Measurements from ENCODE around the gene RPL36. TPM values are rescaled to one million over a fixed set of nuclear protein-coding genes. Genes with fewer than 3 reads are reported as not detected.

The RPL36 gene
- total RNA-seq, 2 donors from 2014 or later, result 280 to 342 TPM

DNA sequence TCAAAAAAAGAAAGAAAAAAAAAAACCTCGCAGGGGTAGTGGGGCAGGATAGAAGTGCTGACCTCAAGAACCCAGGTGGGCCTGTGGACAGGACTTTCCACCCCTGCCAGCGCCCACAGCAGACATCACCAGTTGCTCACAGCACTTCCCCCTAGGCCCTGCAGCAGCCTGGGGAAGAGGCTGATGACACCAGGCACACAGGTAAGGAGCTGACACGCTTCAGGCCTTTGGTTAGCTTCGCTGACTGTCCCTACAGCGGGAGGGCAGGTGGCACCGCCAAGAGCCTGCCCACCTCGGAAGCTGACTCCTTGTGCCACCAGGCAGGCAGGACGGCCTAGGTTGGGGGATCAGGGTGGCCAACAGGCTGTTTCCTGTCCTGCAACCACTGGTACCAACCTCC lies 20.9 kb downstream of the RPL36 start:
- no peaks in the 10 kb centered on the region for H3K27me3 ChIP-seq
- TF ChIP-seq POLR2A (IDR thresholded peaks at IDR 0.05), result no peak
- TF ChIP-seq, protein P1, sequence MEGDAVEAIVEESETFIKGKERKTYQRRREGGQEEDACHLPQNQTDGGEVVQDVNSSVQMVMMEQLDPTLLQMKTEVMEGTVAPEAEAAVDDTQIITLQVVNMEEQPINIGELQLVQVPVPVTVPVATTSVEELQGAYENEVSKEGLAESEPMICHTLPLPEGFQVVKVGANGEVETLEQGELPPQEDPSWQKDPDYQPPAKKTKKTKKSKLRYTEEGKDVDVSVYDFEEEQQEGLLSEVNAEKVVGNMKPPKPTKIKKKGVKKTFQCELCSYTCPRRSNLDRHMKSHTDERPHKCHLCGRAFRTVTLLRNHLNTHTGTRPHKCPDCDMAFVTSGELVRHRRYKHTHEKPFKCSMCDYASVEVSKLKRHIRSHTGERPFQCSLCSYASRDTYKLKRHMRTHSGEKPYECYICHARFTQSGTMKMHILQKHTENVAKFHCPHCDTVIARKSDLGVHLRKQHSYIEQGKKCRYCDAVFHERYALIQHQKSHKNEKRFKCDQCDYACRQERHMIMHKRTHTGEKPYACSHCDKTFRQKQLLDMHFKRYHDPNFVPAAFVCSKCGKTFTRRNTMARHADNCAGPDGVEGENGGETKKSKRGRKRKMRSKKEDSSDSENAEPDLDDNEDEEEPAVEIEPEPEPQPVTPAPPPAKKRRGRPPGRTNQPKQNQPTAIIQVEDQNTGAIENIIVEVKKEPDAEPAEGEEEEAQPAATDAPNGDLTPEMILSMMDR (IDR thresholded peaks at IDR 0.05), result no peak
- intact Hi-C loops (cut with DNase I), result no loop called here
- WGBS, 2 donors, result 86 to 93% methylated on average over 8 of the region's 8 CpGs
- no peaks in the 10 kb centered on the region for H3K9me3 ChIP-seq
- H3K36me3 ChIP-seq (replicated peaks in 1 of 2; ENCODE audit: insufficient read depth in 1 of 2, low read depth in 2 of 2), result peaks cover 0 to 33% of the 10 kb centered on the region in 2 donors
- ATAC-seq (no peak), DNase-seq (no peak)
- no peak overlapping the region for H3K4me3 ChIP-seq
- no peaks in the 10 kb centered on the region for H3K4me1 ChIP-seq
- H3K27ac ChIP-seq, result no peak overlapping the region

DNA sequence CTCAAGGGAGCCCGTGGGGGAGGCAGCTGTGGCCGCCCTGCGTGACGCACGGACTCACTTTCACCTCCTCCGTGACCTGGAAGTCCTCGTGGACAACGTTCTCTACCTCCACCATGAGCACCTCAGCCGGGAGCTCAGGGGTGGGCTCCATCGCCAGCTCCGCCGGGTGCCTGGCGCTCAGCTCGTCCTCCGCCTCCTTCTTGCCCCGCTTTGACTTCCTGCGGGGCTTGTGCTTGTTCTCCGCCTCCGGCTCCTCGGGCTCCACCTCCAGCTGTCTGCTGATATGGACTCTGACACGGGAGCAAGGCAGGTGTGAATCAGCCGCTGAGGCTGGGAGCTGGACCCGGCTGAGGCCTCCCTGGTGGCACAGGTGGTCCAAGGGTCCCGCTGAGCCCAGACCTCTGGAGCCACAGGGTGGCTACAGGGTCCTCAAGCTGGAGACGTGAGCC lies 21.6 kb downstream of the RPL36 start:
- Histone ChIP-seq H3K36me3 (replicated peaks in 1 of 2; ENCODE audit: insufficient read depth in 1 of 2, low read depth in 2 of 2) (peaks cover 0 to 33% of the 10 kb centered on the region in 2 donors), H3K4me3 (no peak overlapping the region), H3K27me3 (no peaks in the 10 kb centered on the region), H3K4me1 (peaks cover 2% of the 10 kb centered on the region), H3K9me3 (no peaks in the 10 kb centered on the region), H3K27ac (no peak overlapping the region)
- intact Hi-C loops (cut with DNase I), result no loop called here
- 81% methylated on average over 16 to 25 of the region's 25 CpGs for WGBS, 2 donors
- DNase-seq (no peak), ATAC-seq (no peak)
- no peak for TF ChIP-seq POLR2A (IDR thresholded peaks at IDR 0.05)
- TF ChIP-seq, protein P1 (IDR thresholded peaks at IDR 0.05), result no peak

DNA sequence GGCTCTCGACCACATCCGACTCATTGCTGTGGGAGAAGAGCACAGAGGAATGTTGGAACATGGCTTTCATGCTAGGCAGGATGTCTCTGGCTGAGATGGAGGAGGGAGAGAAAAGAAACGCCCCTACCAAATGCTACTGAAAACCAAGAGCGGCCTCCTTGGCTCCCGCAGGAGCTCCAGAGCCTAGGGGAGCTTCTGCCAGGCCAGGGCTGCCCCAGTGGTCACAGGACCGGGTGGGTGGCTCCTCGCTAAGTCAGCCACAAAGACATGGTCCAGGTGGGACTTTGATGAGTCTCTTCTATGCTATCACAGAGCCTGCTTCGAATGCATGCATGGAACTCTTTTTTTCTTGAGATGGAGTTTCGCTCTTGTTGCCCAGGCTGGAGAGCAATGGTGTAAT lies 23.1 kb downstream of the RPL36 start:
- DNase-seq (no peak), ATAC-seq (no peak)
- H3K4me1 ChIP-seq, result peaks cover 16% of the 10 kb centered on the region
- no peaks in the 10 kb centered on the region for H3K27me3 ChIP-seq
- intact Hi-C loops (cut with DNase I), result no loop called here
- 92 to 95% methylated on average over 8 to 9 of the region's 9 CpGs for WGBS, 2 donors
- H3K27ac ChIP-seq, result no peak overlapping the region
- no peaks in the 10 kb centered on the region for H3K9me3 ChIP-seq
- peaks cover 0 to 29% of the 10 kb centered on the region in 2 donors for H3K36me3 ChIP-seq (replicated peaks in 1 of 2; ENCODE audit: insufficient read depth in 1 of 2, low read depth in 2 of 2)
- H3K4me3 ChIP-seq, result no peak overlapping the region
- TF ChIP-seq, protein P1 (IDR thresholded peaks at IDR 0.05), result no peak
- TF ChIP-seq POLR2A (IDR thresholded peaks at IDR 0.05), result no peak

DNA sequence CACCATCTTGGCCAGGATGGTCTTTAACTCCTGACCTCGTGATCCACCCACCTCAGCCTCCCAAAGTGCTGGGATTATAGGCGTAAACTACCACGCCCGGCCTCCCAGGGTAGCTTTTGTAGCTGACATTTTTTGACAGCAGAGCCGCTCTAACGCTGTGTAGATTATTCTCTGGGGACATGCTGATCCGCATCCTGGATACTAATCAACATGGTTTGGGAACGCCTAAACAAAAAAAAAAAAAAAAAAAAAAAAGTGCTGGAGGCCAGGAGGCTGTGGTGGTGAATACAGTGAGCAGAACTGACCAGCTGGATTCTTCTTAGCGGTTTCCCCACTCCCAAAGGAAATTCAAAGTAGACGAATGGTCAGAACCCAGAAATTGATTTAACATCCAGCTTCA lies 24.7 kb downstream of the RPL36 start:
- peaks cover 26% of the 10 kb centered on the region for H3K4me1 ChIP-seq
- no peaks in the 10 kb centered on the region for H3K27me3 ChIP-seq
- H3K27ac ChIP-seq, result no peak overlapping the region
- no peak for ATAC-seq
- no peak overlapping the region for H3K4me3 ChIP-seq
- H3K9me3 ChIP-seq, result no peaks in the 10 kb centered on the region
- peaks cover 0 to 29% of the 10 kb centered on the region in 2 donors for H3K36me3 ChIP-seq (replicated peaks in 1 of 2; ENCODE audit: insufficient read depth in 1 of 2, low read depth in 2 of 2)
- intact Hi-C loops (cut with DNase I), result no loop called here
- WGBS, 2 donors, result 93 to 94% methylated on average over 10 of the region's 10 CpGs
- TF ChIP-seq, protein P1 (IDR thresholded peaks at IDR 0.05), result no peak
- no peak for TF ChIP-seq POLR2A (IDR thresholded peaks at IDR 0.05)
- no peak for DNase-seq

DNA sequence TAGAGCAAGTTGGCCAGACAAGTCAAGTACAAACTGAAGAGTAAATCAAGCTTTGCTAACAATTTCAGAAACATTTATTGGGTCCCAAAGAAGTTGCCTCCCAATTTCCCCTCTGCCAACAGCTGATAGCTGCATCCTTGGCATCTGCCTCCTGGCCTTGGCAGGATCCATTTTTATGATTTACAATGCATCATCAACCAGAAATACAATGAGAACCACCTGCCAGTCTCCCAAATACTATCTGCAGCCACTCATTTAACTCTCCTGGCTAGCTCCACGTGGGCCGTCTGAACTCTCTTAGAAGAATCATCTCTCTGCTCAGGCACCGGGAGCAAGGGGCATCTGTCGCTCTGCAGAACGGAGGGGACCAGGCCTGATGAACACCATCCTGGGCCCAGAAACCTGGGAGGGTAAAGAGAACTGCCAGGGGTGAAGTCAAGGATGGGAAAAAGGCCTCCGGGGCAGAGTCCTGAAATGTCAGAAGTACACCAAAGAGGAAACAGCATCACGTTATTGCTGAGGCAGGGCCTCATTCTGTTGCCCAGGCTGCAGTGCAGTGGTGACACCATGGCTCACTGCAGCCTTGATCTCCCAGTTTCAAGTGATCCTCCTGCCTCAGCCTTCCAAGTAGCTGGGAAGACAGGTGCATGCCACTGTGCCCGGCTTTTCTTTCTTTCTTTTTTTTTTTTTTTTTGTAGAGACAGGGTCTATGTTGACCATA lies 27.3 kb downstream of the RPL36 start:
- DNase-seq (no peak), ATAC-seq (no peak)
- 74 to 79% methylated on average over 7 to 8 of the region's 8 CpGs for WGBS, 2 donors
- Histone ChIP-seq H3K27ac (no peak overlapping the region), H3K4me3 (no peak overlapping the region), H3K36me3 (replicated peaks in 1 of 2; ENCODE audit: insufficient read depth in 1 of 2, low read depth in 2 of 2) (peaks cover 0 to 14% of the 10 kb centered on the region in 2 donors), H3K4me1 (peaks cover 31% of the 10 kb centered on the region), H3K9me3 (no peaks in the 10 kb centered on the region), H3K27me3 (no peaks in the 10 kb centered on the region)
- no peak for TF ChIP-seq POLR2A (IDR thresholded peaks at IDR 0.05)
- TF ChIP-seq, protein P1 (IDR thresholded peaks at IDR 0.05), result no peak
- intact Hi-C loops (cut with DNase I), result no loop called here

Data from body of pancreas (tissue), 4 donors.